Upper lobe of left lung (tissue), 6 donors: Measurements from ENCODE around the gene PCDHA9. TPM values are rescaled to one million over a fixed set of nuclear protein-coding genes. Genes with fewer than 3 reads are reported as not detected.
"Not testable (repeated sequence)": the region's sequence is repeated elsewhere in the genome, so short reads cannot be mapped to it uniquely, and the experiment has no call there.

Source experiments
- ATAC-seq, 2 donors: fragments of 200-7000 bp; cut with Tn5 transposase; one replicate each; pipeline ENCODE4 v1.9.1; 2022; ENCODE audit warnings: mild to moderate bottlenecking in 2 of 2, moderate library complexity in 2 of 2; ENCODE audit not compliant: low FRiP score in 2 of 2
- DNase-seq, 2 donors: peaks; one replicate each; pipeline ENCODE4 v3.0.0-alpha.2; 2019 to 2020
- H3K27ac ChIP-seq, 4 donors: fragments of 200-600 bp; sonication (generic); one replicate each; pipeline ENCODE4 v1.5.1; 2016 to 2019
- H3K27me3 ChIP-seq, 4 donors: fragments of 200-600 bp; sonication (generic); one replicate each; pipeline ENCODE4 v1.5.1; 2017 to 2019
- H3K36me3 ChIP-seq, 4 donors: fragments of 200-600 bp; sonication (generic); one replicate each; pipeline ENCODE4 v1.5.1; 2016 to 2019
- H3K4me1 ChIP-seq, 4 donors: fragments of 200-600 bp; sonication (generic); one replicate each; pipeline ENCODE4 v1.5.1; 2018 to 2019
- H3K4me3 ChIP-seq, 4 donors: fragments of 200-600 bp; sonication (generic); one replicate each; pipeline ENCODE4 v1.5.1; 2017 to 2019; ENCODE audit warnings: mild to moderate bottlenecking in 2 of 4, moderate library complexity in 1 of 4
- H3K9me3 ChIP-seq, 4 donors: fragments of 200-600 bp; sonication (generic); one replicate each; pipeline ENCODE4 v1.5.1; 2018 to 2019
- CTCF ChIP-seq, 6 experiments: fragments of 450-650 bp in 4 of 6; fragments of 200-600 bp in 2 of 6; sonication (generic) in 2 of 6; IDR thresholded peaks; one replicate each; pipeline ENCODE4 v1.5.1; 2016 to 2019; ENCODE audit warnings: antibody characterized with exemption in 6 of 6
- EP300 ChIP-seq, 4 donors: sonication (generic); formaldehyde crosslinking; IDR thresholded peaks; one replicate each; pipeline ENCODE4 v1.5.1; 2017; ENCODE audit warnings: antibody characterized with exemption in 4 of 4, control low read depth in 2 of 4
- POLR2A ChIP-seq, 4 donors: fragments of 450-650 bp; IDR thresholded peaks; one replicate each; pipeline ENCODE4 v1.5.1; 2016 to 2017; ENCODE audit warnings: antibody characterized with exemption in 4 of 4, mild to moderate bottlenecking in 2 of 4
- POLR2AphosphoS5 ChIP-seq, 2 donors: sonication (generic); formaldehyde crosslinking; IDR thresholded peaks; one replicate each; pipeline ENCODE4 v1.5.1; 2017; ENCODE audit warnings: antibody characterized with exemption in 2 of 2
- WGBS, 2 donors: methylation state at CpG; one replicate each; pipeline ENCODE4 v1.1.5; 2017 to 2018; 5-methylcytosine and 5-hydroxymethylcytosine counted together
- total RNA-seq, 6 donors: library from RNA; depleted of rRNA in 4 of 6; stranded (reverse); fragments of >200 nt in 4 of 6; gene quantifications; one replicate each; pipeline versions ENCODE4 v1.1.0 to v1.2.1, GENCODE V29; 2016 to 2021
- donor health status: DM: no; HTN: no; CAD: no; lungs with moderate emphysema.
- donor health status: DM: no; HTN: yes; CAD: no; lungs with severe emphysema.

Gene PCDHA9
- total RNA-seq, 6 donors from 2014 or later: 0.11 to 1.2 (median 0.28) TPM

GRCh38 chr5:140833993-140834392 is 14.2 kb upstream of the PCDHA9 start, which contains the start of gene PCDHA7:
Gene PCDHA7 (plus strand): TSS chr5:140834269. CDS start chr5:140834384, 115 bp downstream.
- DNase-seq (no peak), ATAC-seq (no peak)
- Histone ChIP-seq H3K27me3 (no peaks in the 10 kb centered on the region), H3K9me3 (peaks cover 10 to 43% (median 36%) of the 10 kb centered on the region in 4 donors), H3K4me3 (peak within 1 kb of the TSS in 3 of 4 donors; percentile 5 to 25 (median 16)), H3K4me1 (no peaks in the 10 kb centered on the region), H3K36me3 (no peaks in the 10 kb centered on the region), H3K27ac (no peak within 1 kb of the TSS)
- 8 to 16% methylated on average over 8 of the region's 8 CpGs for WGBS, 2 donors
- TF ChIP-seq POLR2AphosphoS5 (IDR thresholded peaks at IDR 0.05) (no peak), CTCF (IDR thresholded peaks at IDR 0.05) (no peak), EP300 (IDR thresholded peaks at IDR 0.05) (no peak), POLR2A (IDR thresholded peaks at IDR 0.05) (no peak)

- Histone ChIP-seq H3K4me3 (peak overlapping the region in 3 of 4 donors; percentile 5 to 25 (median 16)), H3K9me3 (peaks cover 10 to 38% (median 31%) of the 10 kb centered on the region in 4 donors)
- not testable (repeated sequence) for H3K36me3 ChIP-seq, H3K27me3 ChIP-seq, H3K27ac ChIP-seq, ATAC-seq, H3K4me1 ChIP-seq
- peak in 1 of 2 donors; percentile 54 for DNase-seq
- 26% methylated on average over 12 to 26 of the region's 38 CpGs for WGBS, 2 donors
These were observed 13.7 kb upstream of the PCDHA9 start for GRCh38 chr5:140834439-140835008.

GRCh38 chr5:140835622-140836510 is 12.3 kb upstream of the PCDHA9 start:
- no peak for ATAC-seq
- 57 to 63% methylated on average over 17 to 80 of the region's 103 CpGs for WGBS, 2 donors
- peak in 1 of 2 donors; percentile 82 for DNase-seq
- no peaks in the 10 kb centered on the region for H3K27me3 ChIP-seq
- H3K9me3 ChIP-seq: peaks cover 7 to 30% (median 24%) of the 10 kb centered on the region in 4 donors
- H3K27ac ChIP-seq: no peak overlapping the region
- H3K4me1 ChIP-seq: no peaks in the 10 kb centered on the region
- TF ChIP-seq CTCF (IDR thresholded peaks at IDR 0.05): no peak
- no peak for TF ChIP-seq POLR2A (IDR thresholded peaks at IDR 0.05)
- TF ChIP-seq POLR2AphosphoS5 (IDR thresholded peaks at IDR 0.05): no peak
- TF ChIP-seq EP300 (IDR thresholded peaks at IDR 0.05): no peak
- no peaks in the 10 kb centered on the region for H3K36me3 ChIP-seq
- H3K4me3 ChIP-seq: no peak overlapping the region

DNA sequence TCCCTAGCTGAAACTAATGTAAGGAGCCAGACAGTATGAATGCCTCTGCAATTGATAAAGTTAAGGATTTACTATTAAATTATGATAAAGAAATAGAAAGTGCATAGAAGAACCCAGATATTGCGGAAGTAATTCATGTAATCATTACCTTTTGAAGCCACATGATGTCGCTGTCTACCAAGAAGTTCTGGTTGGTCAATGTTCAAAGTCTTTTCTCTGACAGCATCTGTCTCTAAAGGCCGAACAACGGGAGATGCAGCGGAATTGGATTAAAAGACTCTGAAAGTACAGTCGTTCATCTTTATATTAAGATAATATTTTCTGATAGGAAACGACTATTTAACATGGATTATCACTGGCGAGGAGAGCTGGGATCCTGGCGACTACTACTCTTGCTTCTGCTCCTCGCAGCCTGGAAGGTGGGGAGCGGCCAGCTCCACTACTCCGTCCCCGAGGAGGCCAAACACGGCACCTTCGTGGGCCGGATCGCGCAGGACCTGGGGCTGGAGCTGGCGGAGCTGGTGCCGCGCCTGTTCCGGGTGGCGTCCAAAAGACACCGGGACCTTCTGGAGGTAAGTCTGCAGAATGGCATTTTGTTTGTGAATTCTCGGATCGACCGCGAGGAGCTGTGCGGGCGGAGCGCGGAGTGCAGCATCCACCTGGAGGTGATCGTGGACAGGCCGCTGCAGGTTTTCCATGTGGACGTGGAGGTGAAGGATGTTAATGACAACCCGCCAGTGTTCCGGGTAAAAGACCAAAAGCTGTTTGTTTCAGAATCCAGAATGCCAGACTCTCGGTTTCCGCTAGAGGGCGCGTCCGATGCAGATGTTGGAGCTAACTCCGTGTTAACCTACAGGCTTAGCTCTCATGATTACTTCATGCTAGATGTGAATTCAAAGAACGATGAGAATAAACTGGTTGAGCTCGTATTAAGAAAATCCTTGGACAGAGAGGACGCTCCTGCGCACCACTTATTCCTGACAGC is 6.9 kb upstream of the PCDHA9 start, which contains the start of gene PCDHA8:
Gene PCDHA8, plus strand, starts transcription at position 210 of the 985 bp plus-strand sequence. Its CDS starts 135 bp downstream, at position 345.
- H3K9me3 ChIP-seq: peaks cover 3 to 34% (median 29%) of the 10 kb centered on the region in 4 donors

More for the DNA sequence above, 6.9 kb upstream of the PCDHA9 start, which contains the start of gene PCDHA8:
- Histone ChIP-seq H3K4me1 (no peaks in the 10 kb centered on the region), H3K4me3 (no peak within 1 kb of the TSS), H3K27ac (no peak within 1 kb of the TSS), H3K27me3 (no peaks in the 10 kb centered on the region), H3K36me3 (no peaks in the 10 kb centered on the region)
- no peak for ATAC-seq
- no peak for TF ChIP-seq POLR2AphosphoS5 (IDR thresholded peaks at IDR 0.05)
- no peak for TF ChIP-seq CTCF (IDR thresholded peaks at IDR 0.05)
- TF ChIP-seq POLR2A (IDR thresholded peaks at IDR 0.05): no peak
- TF ChIP-seq EP300 (IDR thresholded peaks at IDR 0.05): no peak
- peak in 1 of 2 donors; percentile 49 for DNase-seq
- WGBS, 2 donors: 25 to 34% methylated on average over 43 to 47 of the region's 47 CpGs
